ENCODE data around the gene RAD51B.

The RAD51B gene

GRCh38 chr14:68633131-68633991 is 813.8 kb downstream of the RAD51B start:
- no peak for DNase-seq (ENCODE audit: low read depth in 2 of 2)

- DNase-seq (ENCODE audit: low read depth in 2 of 2) = no peak
Measured at GRCh38 chr14:68634332-68634731, 814.8 kb downstream of the RAD51B start.

GRCh38 chr14:68634874-68635595 is 815.5 kb downstream of the RAD51B start:
- DNase-seq (ENCODE audit: low read depth in 2 of 2) = no peak

GRCh38 chr14:68636597-68636996 is 817.0 kb downstream of the RAD51B start:
- no peak for DNase-seq (ENCODE audit: low read depth in 2 of 2)

- no peak for DNase-seq (ENCODE audit: low read depth in 2 of 2)
Measured at GRCh38 chr14:68637106-68638021, 817.8 kb downstream of the RAD51B start.

- DNase-seq (ENCODE audit: low read depth in 2 of 2) = no peak
Measured at GRCh38 chr14:68638141-68638999, 818.8 kb downstream of the RAD51B start.

- no peak for DNase-seq (ENCODE audit: low read depth in 2 of 2)
Measured at GRCh38 chr14:68639000-68639757, 819.6 kb downstream of the RAD51B start.

- DNase-seq (ENCODE audit: low read depth in 2 of 2) = no peak
Measured at GRCh38 chr14:68639758-68640574, 820.4 kb downstream of the RAD51B start.

- no peak for DNase-seq (ENCODE audit: low read depth in 2 of 2)
Measured at GRCh38 chr14:68643673-68644072, 824.1 kb downstream of the RAD51B start.

- DNase-seq (ENCODE audit: low read depth in 2 of 2) = no peak
Measured at GRCh38 chr14:68644101-68644500, 824.5 kb downstream of the RAD51B start.

- DNase-seq (ENCODE audit: low read depth in 2 of 2) = no peak
Measured at GRCh38 chr14:68645371-68645770, 825.8 kb downstream of the RAD51B start.

GRCh38 chr14:68649476-68650189 is 830.1 kb downstream of the RAD51B start:
- DNase-seq (ENCODE audit: low read depth in 2 of 2) = no peak

- DNase-seq (ENCODE audit: low read depth in 2 of 2) = no peak
Measured at GRCh38 chr14:68650404-68650994, 830.9 kb downstream of the RAD51B start.

- no peak for DNase-seq (ENCODE audit: low read depth in 2 of 2)
Measured at GRCh38 chr14:68651075-68651474, 831.5 kb downstream of the RAD51B start.

- no peak for DNase-seq (ENCODE audit: low read depth in 2 of 2)
Measured at GRCh38 chr14:68651652-68652432, 832.3 kb downstream of the RAD51B start.

GRCh38 chr14:68652433-68652690 is 832.8 kb downstream of the RAD51B start:
- no peak for DNase-seq (ENCODE audit: low read depth in 2 of 2)

GRCh38 chr14:68653108-68653507 is 833.5 kb downstream of the RAD51B start:
- DNase-seq (ENCODE audit: low read depth in 2 of 2) = no peak

- DNase-seq (ENCODE audit: low read depth in 2 of 2) = no peak
Measured at GRCh38 chr14:68653804-68654203, 834.2 kb downstream of the RAD51B start.

Measured in stimulated activated CD8-positive, alpha-beta memory T cell treated with anti-CD3 and anti-CD28 coated beads, Interleukin-2, amount 100 ng/mL, for 48 hours (primary cell).